ENCODE data around the gene BTAF1. TPM values are rescaled to one million over a fixed set of nuclear protein-coding genes. Genes with fewer than 3 reads are reported as not detected.

BTAF1 gene
- total RNA-seq, 1 experiment from 2014 or later, result 37.0 TPM

GRCh38 chr10:91932737-91933136, 9.2 kb downstream of the BTAF1 start:
- DNase-seq (ENCODE audit: unreplicated experiment), result no peak
- Mint-ChIP-seq H3K9me3 (ENCODE audit: unreplicated experiment) (no peaks in the 10 kb centered on the region), H3K4me1 (ENCODE audit: insufficient read depth, unreplicated experiment) (peaks cover 32% of the 10 kb centered on the region), H3K36me3 (ENCODE audit: insufficient read depth, unreplicated experiment) (peaks cover 33% of the 10 kb centered on the region), H3K27ac (ENCODE audit: low read depth, unreplicated experiment) (no peak overlapping the region), H3K4me3 (ENCODE audit: unreplicated experiment) (no peak overlapping the region), H3K27me3 (ENCODE audit: insufficient read depth, unreplicated experiment) (no peaks in the 10 kb centered on the region)
- TF ChIP-seq, protein P1, sequence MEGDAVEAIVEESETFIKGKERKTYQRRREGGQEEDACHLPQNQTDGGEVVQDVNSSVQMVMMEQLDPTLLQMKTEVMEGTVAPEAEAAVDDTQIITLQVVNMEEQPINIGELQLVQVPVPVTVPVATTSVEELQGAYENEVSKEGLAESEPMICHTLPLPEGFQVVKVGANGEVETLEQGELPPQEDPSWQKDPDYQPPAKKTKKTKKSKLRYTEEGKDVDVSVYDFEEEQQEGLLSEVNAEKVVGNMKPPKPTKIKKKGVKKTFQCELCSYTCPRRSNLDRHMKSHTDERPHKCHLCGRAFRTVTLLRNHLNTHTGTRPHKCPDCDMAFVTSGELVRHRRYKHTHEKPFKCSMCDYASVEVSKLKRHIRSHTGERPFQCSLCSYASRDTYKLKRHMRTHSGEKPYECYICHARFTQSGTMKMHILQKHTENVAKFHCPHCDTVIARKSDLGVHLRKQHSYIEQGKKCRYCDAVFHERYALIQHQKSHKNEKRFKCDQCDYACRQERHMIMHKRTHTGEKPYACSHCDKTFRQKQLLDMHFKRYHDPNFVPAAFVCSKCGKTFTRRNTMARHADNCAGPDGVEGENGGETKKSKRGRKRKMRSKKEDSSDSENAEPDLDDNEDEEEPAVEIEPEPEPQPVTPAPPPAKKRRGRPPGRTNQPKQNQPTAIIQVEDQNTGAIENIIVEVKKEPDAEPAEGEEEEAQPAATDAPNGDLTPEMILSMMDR (IDR thresholded peaks at IDR 0.05; ENCODE audit: unreplicated experiment), result no peak
- ChIA-PET CTCF (interaction anchor here (0.7 kb wide), 1 partner anchor 222 kb away, joined by 3 read pairs; no protein-coding TSS in a partner anchor), POLR2A (interaction anchor here (1.9 kb wide), 1 partner anchor 9 kb away, joined by 16 read pairs; the partner anchor contains the start of gene BTAF1)
- intact Hi-C loops (cut with micrococcal nuclease), result no loop called here
- no TSS peak for BruUV-seq (replicated peaks)

DNA sequence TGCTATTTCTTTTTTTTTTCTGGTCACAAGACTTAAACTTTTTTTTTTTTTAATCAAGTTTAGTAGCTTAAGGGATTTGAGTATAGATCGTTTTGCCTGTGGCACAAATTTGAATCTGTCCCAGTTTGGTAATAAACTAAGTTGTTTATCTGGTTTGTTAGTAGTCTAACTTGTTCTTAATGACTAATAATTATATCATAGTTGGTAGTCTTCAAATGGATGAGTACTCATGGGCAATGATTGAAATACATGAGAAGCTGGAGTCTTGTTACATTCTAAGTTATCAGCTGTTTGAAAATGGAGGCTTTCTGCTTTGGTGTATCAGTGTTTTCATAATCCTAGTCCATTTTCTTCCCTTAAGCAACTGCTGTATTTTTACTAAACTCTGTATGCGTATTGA, 12.3 kb downstream of the BTAF1 start:
- intact Hi-C loops (cut with micrococcal nuclease), result no loop called here
- POLR2A ChIA-PET, result interaction anchor here (1.7 to 2.7 kb wide), 2 partner anchors 11 kb away, joined by 4 to 15 read pairs; partner anchors contain the start of gene BTAF1

DNA sequence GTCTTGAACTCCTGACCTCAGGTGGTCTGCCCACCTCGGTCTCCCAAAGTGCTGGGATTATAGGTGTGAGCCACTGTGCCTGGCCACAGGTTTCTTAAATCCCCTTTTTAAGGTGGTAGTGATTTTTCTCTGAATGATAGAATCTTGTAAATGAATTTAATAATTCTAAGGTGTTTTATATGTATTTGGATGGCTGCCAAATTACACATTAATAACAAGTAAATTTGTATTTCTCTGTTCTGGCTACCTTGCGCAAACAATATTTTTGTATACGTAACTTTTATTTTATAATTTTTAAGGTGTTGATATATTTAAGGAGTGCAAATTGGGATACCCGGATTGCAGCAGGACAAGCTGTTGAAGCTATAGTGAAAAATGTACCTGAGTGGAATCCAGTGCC, 16.1 kb downstream of the BTAF1 start:
- peaks cover 48% of the 10 kb centered on the region for H3K36me3 Mint-ChIP-seq (ENCODE audit: insufficient read depth, unreplicated experiment)
- POLR2A ChIA-PET, result interaction anchor here (0.6 to 2.8 kb wide), 3 partner anchors 10 to 24 kb away, joined by 3 to 23 read pairs (median 4); partner anchors contain the start of gene BTAF1
- peaks cover 9% of the 10 kb centered on the region for H3K4me1 Mint-ChIP-seq (ENCODE audit: insufficient read depth, unreplicated experiment)
- CTCF ChIA-PET, result no interaction called here
- intact Hi-C loops (cut with micrococcal nuclease), result no loop called here
- BruUV-seq (replicated peaks), result no TSS peak
- TF ChIP-seq, protein P1 (IDR thresholded peaks at IDR 0.05; ENCODE audit: unreplicated experiment), result no peak
- DNase-seq (ENCODE audit: unreplicated experiment), result no peak
- no peaks in the 10 kb centered on the region for H3K27me3 Mint-ChIP-seq (ENCODE audit: insufficient read depth, unreplicated experiment)
- no peak overlapping the region for H3K4me3 Mint-ChIP-seq (ENCODE audit: unreplicated experiment)
- no peak overlapping the region for H3K27ac Mint-ChIP-seq (ENCODE audit: low read depth, unreplicated experiment)
- no peaks in the 10 kb centered on the region for H3K9me3 Mint-ChIP-seq (ENCODE audit: unreplicated experiment)

More for the DNA sequence above, 12.3 kb downstream of the BTAF1 start:
- H3K9me3 Mint-ChIP-seq (ENCODE audit: unreplicated experiment), result no peaks in the 10 kb centered on the region
- no peaks in the 10 kb centered on the region for H3K27me3 Mint-ChIP-seq (ENCODE audit: insufficient read depth, unreplicated experiment)
- no peak overlapping the region for H3K27ac Mint-ChIP-seq (ENCODE audit: low read depth, unreplicated experiment)
- TF ChIP-seq, protein P1 (IDR thresholded peaks at IDR 0.05; ENCODE audit: unreplicated experiment), result no peak
- peaks cover 38% of the 10 kb centered on the region for H3K36me3 Mint-ChIP-seq (ENCODE audit: insufficient read depth, unreplicated experiment)
- TSS peak; percentile 13 for BruUV-seq (replicated peaks)
- CTCF ChIA-PET, result no interaction called here
- DNase-seq (ENCODE audit: unreplicated experiment), result no peak
- H3K4me1 Mint-ChIP-seq (ENCODE audit: insufficient read depth, unreplicated experiment), result peaks cover 32% of the 10 kb centered on the region
- no peak overlapping the region for H3K4me3 Mint-ChIP-seq (ENCODE audit: unreplicated experiment)

- POLR2A ChIA-PET, result interaction anchor here (1.2 to 2.8 kb wide), 2 partner anchors 14 to 17 kb away, joined by 3 to 23 read pairs; partner anchors contain the start of gene BTAF1
- peaks cover under 1% of the 10 kb centered on the region for H3K4me1 Mint-ChIP-seq (ENCODE audit: insufficient read depth, unreplicated experiment)
- CTCF ChIA-PET, result interaction anchor here (0.9 to 1.9 kb wide), 2 partner anchors 8 to 29 kb away, joined by 3 to 5 read pairs; no protein-coding TSS in a partner anchor
- no peaks in the 10 kb centered on the region for H3K9me3 Mint-ChIP-seq (ENCODE audit: unreplicated experiment)
- no peak overlapping the region for H3K4me3 Mint-ChIP-seq (ENCODE audit: unreplicated experiment)
- H3K27ac Mint-ChIP-seq (ENCODE audit: low read depth, unreplicated experiment), result no peak overlapping the region
- TF ChIP-seq, protein P1 (IDR thresholded peaks at IDR 0.05; ENCODE audit: unreplicated experiment), result no peak
- intact Hi-C loops (cut with micrococcal nuclease), result no loop called here
- H3K36me3 Mint-ChIP-seq (ENCODE audit: insufficient read depth, unreplicated experiment), result peaks cover 35% of the 10 kb centered on the region
- no peaks in the 10 kb centered on the region for H3K27me3 Mint-ChIP-seq (ENCODE audit: insufficient read depth, unreplicated experiment)
- no TSS peak for BruUV-seq (replicated peaks)
- DNase-seq (ENCODE audit: unreplicated experiment), result no peak
These were observed 17.9 kb downstream of the BTAF1 start for GRCh38 chr10:91941426-91941825.
